Measurements from ENCODE around the gene DNAJC15.

- TF ChIP-seq CTCF (IDR thresholded peaks at IDR 0.05) (no peak), POLR2A (IDR thresholded peaks at IDR 0.05) (no peak), EP300 (IDR thresholded peaks at IDR 0.05) (no peak)
Observed at GRCh38 chr13:43122791-43123190, 99.4 kb downstream of the DNAJC15 start.
